Naive thymus-derived CD8-positive, alpha-beta T cell (primary cell): ENCODE data around the gene MAGEC2. TPM values are rescaled to one million over a fixed set of nuclear protein-coding genes. Genes with fewer than 3 reads are reported as not detected.

ENCODE experiments used
- ATAC-seq, 2 donors: fragments of 150-1000 bp; cut with Tn5 transposase in 1 of 2; sonication (Bioruptor Pico), chemical (Tn5 transposase) in 1 of 2; 1 replicate in 1 of 2; 2 replicates in 1 of 2; pipeline ENCODE4 v1.10.0; 2021; ENCODE audit warnings: mild to moderate bottlenecking in 2 of 2, moderate library complexity in 2 of 2
- POLR2A ChIA-PET: fragments of 350-600 bp; sonication (Branson Sonifier 250); formaldehyde crosslinking; loops from one replicate; lab custom pipeline; 2021; ENCODE audit warnings: antibody characterized with exemption; lab: Charles Lee
- DNase-seq, 10 donors: peaks; one replicate each; pipeline versions ENCODE4 v3.0.0 to v3.0.0-alpha.2; 2020 to 2022
- H3K27ac Mint-ChIP-seq, 10 donors: one replicate each; pipeline ENCODE4 v1.8.0; 2020 to 2022; ENCODE audit warnings: mild to moderate bottlenecking in 10 of 10, mixed read lengths in 10 of 10, moderate library complexity in 4 of 10, inconsistent platforms in 1 of 10
- H3K27me3 Mint-ChIP-seq, 5 donors: one replicate each; pipeline ENCODE4 v1.8.0; 2021 to 2022; ENCODE audit warnings: mixed read lengths in 5 of 5
- H3K36me3 Mint-ChIP-seq, 3 donors: one replicate each; pipeline ENCODE4 v1.8.0; 2020 to 2022; ENCODE audit warnings: mixed read lengths in 3 of 3, mild to moderate bottlenecking in 2 of 3, inconsistent platforms in 1 of 3
- H3K4me1 Mint-ChIP-seq, 4 donors: one replicate each; pipeline ENCODE4 v1.8.0; 2021 to 2022; ENCODE audit warnings: mixed read lengths in 4 of 4
- H3K4me3 Mint-ChIP-seq, 10 donors: one replicate each; pipeline ENCODE4 v1.8.0; 2020 to 2022; ENCODE audit warnings: mild to moderate bottlenecking in 10 of 10, mixed read lengths in 10 of 10, moderate library complexity in 6 of 10, inconsistent platforms in 1 of 10
- H3K9me3 Mint-ChIP-seq, 9 donors: one replicate each; pipeline ENCODE4 v1.8.0; 2020 to 2022; ENCODE audit warnings: mixed read lengths in 9 of 9, mild to moderate bottlenecking in 3 of 9, inconsistent platforms in 1 of 9, moderate library complexity in 1 of 9
- polyA plus RNA-seq, 3 donors: library from polyadenylated mRNA; unstranded; fragments of 300-500 nt; fragmentation: Illumina TruSeq; gene quantifications; one replicate each; pipeline ENCODE4 v1.2.3, GENCODE V29; 2021
- total RNA-seq, 8 experiments: library from RNA in 2 of 8; stranded (reverse) in 2 of 8; gene quantifications; one replicate each; pipeline ENCODE4 v1.2.3 and lab custom pipeline; 2021 to 2026

The MAGEC2 gene
- total and polyA plus RNA-seq, 5 experiments from 2014 or later = not detected

DNA sequence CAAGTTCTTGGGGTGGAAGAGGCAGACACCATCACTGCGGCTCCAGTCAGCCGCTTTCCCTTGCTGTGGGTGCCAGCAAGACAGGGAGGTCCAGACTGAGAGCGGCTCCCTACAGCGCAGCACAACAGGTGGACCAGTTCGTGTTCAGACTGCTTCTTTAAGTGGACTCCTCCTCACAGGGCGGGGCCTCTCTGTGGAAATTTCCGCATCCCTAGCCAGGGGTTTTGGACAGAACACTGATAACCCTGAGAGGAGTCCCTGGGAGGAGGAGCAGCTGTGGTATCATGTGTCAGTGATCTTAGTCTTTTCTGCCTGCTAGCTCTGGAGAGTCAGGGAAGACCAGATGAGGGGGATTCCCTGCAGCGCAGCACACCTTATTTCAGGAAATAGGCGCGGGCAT is 48.5 kb downstream of the MAGEC2 start:
- peaks cover 0 to 8% (median 1%) of the 10 kb centered on the region in 9 donors for H3K9me3 Mint-ChIP-seq
- DNase-seq (no peak), ATAC-seq (no peak)
- H3K27ac Mint-ChIP-seq = no peak overlapping the region
- no peak overlapping the region for H3K4me3 Mint-ChIP-seq
- H3K36me3 Mint-ChIP-seq = no peaks in the 10 kb centered on the region
- no peaks in the 10 kb centered on the region for H3K4me1 Mint-ChIP-seq
- POLR2A ChIA-PET = no interaction called here
- no peaks in the 10 kb centered on the region for H3K27me3 Mint-ChIP-seq
